GM12872 (cell line): Measurements from ENCODE around the gene PLEKHH2.

Source experiments
- CTCF ChIP-seq: IDR thresholded peaks from 3 replicates; pipeline ENCODE4 v1.5.1; 2011; ENCODE audit warnings: low read depth, mild to moderate bottlenecking, low read length, moderate library complexity; ENCODE audit not compliant: insufficient read depth

Gene PLEKHH2

GRCh38 chr2:43729491-43730174, 92.6 kb downstream of the PLEKHH2 start:
- TF ChIP-seq CTCF = no peak

GRCh38 chr2:43731211-43731610, 94.2 kb downstream of the PLEKHH2 start:
- no peak for TF ChIP-seq CTCF

GRCh38 chr2:43736637-43737036, 99.6 kb downstream of the PLEKHH2 start:
- TF ChIP-seq CTCF = no peak

GRCh38 chr2:43737097-43737854, 100.2 kb downstream of the PLEKHH2 start:
- no peak for TF ChIP-seq CTCF

- no peak for TF ChIP-seq CTCF
Observed at GRCh38 chr2:43737855-43738254, 100.8 kb downstream of the PLEKHH2 start.

- no peak for TF ChIP-seq CTCF
Observed at GRCh38 chr2:43738257-43738656, 101.2 kb downstream of the PLEKHH2 start.

- no peak for TF ChIP-seq CTCF
Observed at GRCh38 chr2:43743706-43744105, 106.6 kb downstream of the PLEKHH2 start.
